Caco-2 (cell line): ENCODE data around the gene ENDOV. TPM values are rescaled to one million over a fixed set of nuclear protein-coding genes. Genes with fewer than 3 reads are reported as not detected.
"Not testable (repeated sequence)": the region's sequence is repeated elsewhere in the genome, so short reads cannot be mapped to it uniquely, and the experiment has no call there.

ENCODE experiments used
- BruUV-seq: library from RNA; stranded (reverse); fragments of 400-500 nt; replicated peaks from 2 replicates; lab custom pipeline; 2021; lab: Mats Ljungman, UMichigan
- CTCF ChIA-PET: fragments of 300-600 bp; sonication (Branson Sonifier 250); formaldehyde crosslinking; loops from one replicate; lab custom pipeline; 2022; ENCODE audit warnings: antibody characterized with exemption; lab: Charles Lee
- POLR2A ChIA-PET: fragments of 300-600 bp; sonication (Branson Sonifier 250); formaldehyde crosslinking; loops from one replicate; lab custom pipeline; 2022; ENCODE audit warnings: antibody characterized with exemption; lab: Charles Lee
- DNase-seq, 2 experiments: peaks; one replicate each; pipeline versions ENCODE4 v3.0.0 to v3.0.0-alpha.2; 2020 to 2022
- H3K27me3 ChIP-seq: replicated peaks from 2 replicates; pipeline ENCODE4 v1.6.0; 2011; ENCODE audit warnings: low read length; ENCODE audit not compliant: control insufficient read depth, insufficient read depth
- H3K36me3 ChIP-seq: 2 replicates; pipeline ENCODE4 v1.5.1; 2011; ENCODE audit warnings: low read length; ENCODE audit not compliant: control insufficient read depth, insufficient read depth
- H3K4me1 ChIP-seq: fragments of 250-450 bp; sonication (Bioruptor Pico); 2 replicates; pipeline ENCODE4 v1.5.1; 2020; ENCODE audit warnings: mild to moderate bottlenecking
- H3K4me3 ChIP-seq: 2 replicates; pipeline ENCODE4 v1.5.1; 2011; ENCODE audit warnings: low read depth, mild to moderate bottlenecking, control low read depth, low read length
- H3K9me3 ChIP-seq: fragments of 250-450 bp; sonication (Bioruptor Pico); 2 replicates; pipeline ENCODE4 v1.5.1; 2020; ENCODE audit warnings: mild to moderate bottlenecking, moderate library complexity
- H3K27ac Mint-ChIP-seq: one replicate; pipeline ENCODE4 v1.8.0; 2022; ENCODE audit warnings: mixed read lengths; ENCODE audit not compliant: unreplicated experiment
- H3K27me3 Mint-ChIP-seq: one replicate; pipeline ENCODE4 v1.8.0; 2022; ENCODE audit warnings: mixed read lengths; ENCODE audit not compliant: insufficient read depth, unreplicated experiment
- H3K36me3 Mint-ChIP-seq: one replicate; pipeline ENCODE4 v1.8.0; 2022; ENCODE audit warnings: mild to moderate bottlenecking, mixed read lengths; ENCODE audit not compliant: insufficient read depth, unreplicated experiment
- H3K4me1 Mint-ChIP-seq: one replicate; pipeline ENCODE4 v1.8.0; 2022; ENCODE audit warnings: low read depth, mixed read lengths; ENCODE audit not compliant: unreplicated experiment
- H3K4me3 Mint-ChIP-seq: one replicate; pipeline ENCODE4 v1.8.0; 2022; ENCODE audit warnings: mild to moderate bottlenecking, moderate library complexity, mixed read lengths; ENCODE audit not compliant: unreplicated experiment
- H3K9me3 Mint-ChIP-seq: one replicate; pipeline ENCODE4 v1.8.0; 2022; ENCODE audit warnings: mixed read lengths; ENCODE audit not compliant: unreplicated experiment
- intact Hi-C: fragments of 100-400 bp; cut with micrococcal nuclease; formaldehyde crosslinking; loops from one replicate; pipeline ENCODE4 v1.10.0; 2022; ENCODE audit not compliant: unreplicated experiment
- total RNA-seq: library from RNA; stranded (reverse); gene quantifications from 2 replicates; pipeline ENCODE4 v1.2.3, GENCODE V29; 2022
- TF ChIP-seq, protein P1 (sequence below), 2 experiments: fragments of 200-600 bp in 1 of 2; IDR thresholded peaks; 1 replicate in 1 of 2; 2 replicates in 1 of 2; pipeline versions ENCODE4 v1.5.1 to v1.8.0; 2011 to 2022; ENCODE audit warnings: antibody characterized with exemption in 1 of 2, control low read depth in 1 of 2, inconsistent platforms in 1 of 2, low read depth in 1 of 2, low read length in 1 of 2, mild to moderate bottlenecking in 1 of 2, moderate library complexity in 1 of 2; ENCODE audit not compliant: insufficient read depth in 1 of 2, severe bottlenecking in 1 of 2, unreplicated experiment in 1 of 2

The ENDOV gene
- total RNA-seq, 1 experiment from 2014 or later: 21.5 TPM

DNA sequence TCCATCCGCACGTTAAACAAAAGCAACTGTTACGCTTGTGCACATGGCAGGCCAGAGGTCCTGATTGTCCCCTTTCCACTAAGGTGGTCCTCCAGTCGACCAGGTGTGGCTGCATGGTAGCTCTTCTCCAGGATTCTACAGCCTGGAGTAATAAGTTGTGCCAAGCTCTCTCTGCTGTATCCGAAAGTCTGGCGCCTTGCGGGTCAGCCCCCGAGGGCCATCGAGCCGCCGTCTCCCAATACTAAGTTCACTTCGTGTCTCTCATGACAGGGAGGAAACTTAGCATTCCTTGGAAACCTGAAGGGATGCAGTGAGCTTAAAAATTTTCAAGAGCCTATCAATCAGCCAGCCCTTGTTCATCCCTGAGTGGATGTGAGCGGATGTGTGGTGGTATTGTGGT, 5.3 kb upstream of the ENDOV start:
- Histone ChIP-seq H3K4me1 (peaks cover 11% of the 10 kb centered on the region), H3K27me3 (no peaks in the 10 kb centered on the region), H3K36me3 (no peaks in the 10 kb centered on the region), H3K4me3 (no peak overlapping the region), H3K9me3 (no peaks in the 10 kb centered on the region)
- no peak overlapping the region for H3K4me3 Mint-ChIP-seq
- ChIA-PET CTCF (no interaction called here), POLR2A (no interaction called here)
- intact Hi-C loops: no loop called here
- no TSS peak for BruUV-seq
- no peaks in the 10 kb centered on the region for H3K9me3 Mint-ChIP-seq
- H3K36me3 Mint-ChIP-seq: peaks cover 6% of the 10 kb centered on the region
- H3K4me1 Mint-ChIP-seq: peaks cover 13% of the 10 kb centered on the region
- H3K27me3 Mint-ChIP-seq: peaks cover 9% of the 10 kb centered on the region
- H3K27ac Mint-ChIP-seq: no peak overlapping the region
- TF ChIP-seq, protein P1, sequence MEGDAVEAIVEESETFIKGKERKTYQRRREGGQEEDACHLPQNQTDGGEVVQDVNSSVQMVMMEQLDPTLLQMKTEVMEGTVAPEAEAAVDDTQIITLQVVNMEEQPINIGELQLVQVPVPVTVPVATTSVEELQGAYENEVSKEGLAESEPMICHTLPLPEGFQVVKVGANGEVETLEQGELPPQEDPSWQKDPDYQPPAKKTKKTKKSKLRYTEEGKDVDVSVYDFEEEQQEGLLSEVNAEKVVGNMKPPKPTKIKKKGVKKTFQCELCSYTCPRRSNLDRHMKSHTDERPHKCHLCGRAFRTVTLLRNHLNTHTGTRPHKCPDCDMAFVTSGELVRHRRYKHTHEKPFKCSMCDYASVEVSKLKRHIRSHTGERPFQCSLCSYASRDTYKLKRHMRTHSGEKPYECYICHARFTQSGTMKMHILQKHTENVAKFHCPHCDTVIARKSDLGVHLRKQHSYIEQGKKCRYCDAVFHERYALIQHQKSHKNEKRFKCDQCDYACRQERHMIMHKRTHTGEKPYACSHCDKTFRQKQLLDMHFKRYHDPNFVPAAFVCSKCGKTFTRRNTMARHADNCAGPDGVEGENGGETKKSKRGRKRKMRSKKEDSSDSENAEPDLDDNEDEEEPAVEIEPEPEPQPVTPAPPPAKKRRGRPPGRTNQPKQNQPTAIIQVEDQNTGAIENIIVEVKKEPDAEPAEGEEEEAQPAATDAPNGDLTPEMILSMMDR (IDR thresholded peaks at IDR 0.05; ENCODE audit: insufficient read depth in 1 of 2, low read depth in 1 of 2, low read length in 1 of 2, severe bottlenecking in 1 of 2, unreplicated experiment in 1 of 2): no peak
- no peak for DNase-seq

DNA sequence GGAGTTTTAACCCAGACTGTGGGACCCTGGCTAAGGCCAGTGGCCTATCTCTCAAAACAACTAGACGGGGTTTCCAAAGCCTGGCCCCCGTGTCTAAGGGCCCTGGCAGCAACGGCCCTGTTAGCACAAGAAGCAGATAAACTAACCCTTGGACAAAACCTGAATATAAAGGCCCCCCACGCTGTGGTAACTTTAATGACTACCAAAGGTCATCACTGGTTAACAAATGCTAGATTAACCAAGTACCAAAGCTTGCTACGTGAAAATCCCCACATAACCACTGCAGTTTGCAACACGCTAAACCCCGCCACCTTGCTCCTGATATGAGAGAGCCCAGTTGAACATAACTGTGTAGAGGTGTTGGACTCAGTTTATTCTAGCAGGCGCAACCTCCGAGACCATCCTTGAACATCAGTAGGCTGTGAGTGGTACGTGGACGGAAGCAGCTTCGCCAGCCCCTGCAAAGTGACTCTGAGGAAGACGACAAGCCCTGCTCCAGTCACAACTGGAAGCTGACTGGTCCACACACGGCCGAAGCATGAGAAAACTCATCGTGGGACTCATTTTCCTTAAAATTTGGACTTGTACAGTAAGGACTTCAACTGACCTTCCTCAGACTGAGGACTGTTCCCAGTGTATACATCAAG, 4.4 kb upstream of the ENDOV start:
- H3K36me3 ChIP-seq, intact Hi-C loops, H3K27me3 ChIP-seq, POLR2A ChIA-PET, H3K4me3 Mint-ChIP-seq, H3K4me3 ChIP-seq, DNase-seq, H3K9me3 Mint-ChIP-seq, H3K9me3 ChIP-seq, BruUV-seq, H3K27ac Mint-ChIP-seq, CTCF ChIA-PET, H3K27me3 Mint-ChIP-seq: not testable (repeated sequence)
- Mint-ChIP-seq H3K36me3 (peaks cover 15% of the 10 kb centered on the region), H3K4me1 (peaks cover 13% of the 10 kb centered on the region)
- H3K4me1 ChIP-seq: peaks cover 11% of the 10 kb centered on the region

DNA sequence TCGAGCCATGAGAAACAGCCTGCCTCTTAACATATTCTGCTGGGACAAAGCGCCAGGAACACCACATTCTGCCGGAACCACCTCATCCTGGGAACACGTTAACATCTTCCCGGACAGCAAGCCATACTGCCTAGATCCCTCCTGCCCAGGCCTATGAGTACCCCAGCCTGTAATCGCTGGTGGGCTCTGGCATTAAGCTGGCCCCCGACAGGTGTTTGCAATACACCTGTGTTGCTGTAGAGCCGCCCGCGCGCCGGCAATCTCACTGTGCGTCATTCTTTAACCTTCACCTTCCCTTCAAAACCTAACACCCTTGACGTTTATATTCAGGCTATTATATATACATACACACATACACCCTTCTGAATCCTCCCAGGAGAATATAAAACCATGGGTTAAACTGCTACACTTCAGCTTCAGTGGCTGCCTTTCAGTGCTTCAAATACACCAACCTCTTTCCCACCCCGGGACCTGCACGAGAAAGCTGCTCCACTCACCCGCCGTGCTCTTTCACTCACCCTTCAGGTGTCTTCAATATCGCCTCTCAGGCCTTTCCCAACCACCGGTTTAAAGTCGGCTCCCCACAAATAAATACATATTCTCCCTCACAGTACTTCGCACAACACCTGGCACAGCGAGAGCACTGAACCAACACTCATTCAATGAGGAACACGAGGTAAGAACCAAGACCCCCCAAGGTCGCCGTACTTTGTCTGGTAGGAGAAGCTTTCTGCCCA, 1.0 kb upstream of the ENDOV start:
- H3K27me3 ChIP-seq: no peaks in the 10 kb centered on the region
- ChIA-PET CTCF (interaction anchor here (1.0 to 1.1 kb wide), 2 partner anchors 11 to 312 kb away, joined by 3 read pairs; partner anchors contain the start of gene GAA), POLR2A (interaction anchor here (0.7 kb wide), 1 partner anchor 41 kb away, joined by 3 read pairs; no protein-coding TSS in a partner anchor)
- Mint-ChIP-seq H3K9me3 (no peaks in the 10 kb centered on the region), H3K27ac (peak overlapping the region; percentile 90), H3K4me3 (peak overlapping the region; percentile 74), H3K36me3 (peaks cover 16% of the 10 kb centered on the region), H3K4me1 (peaks cover 13% of the 10 kb centered on the region), H3K27me3 (peaks cover 9% of the 10 kb centered on the region)
- H3K36me3 ChIP-seq: no peaks in the 10 kb centered on the region
- TF ChIP-seq, protein P1 (IDR thresholded peaks at IDR 0.05; ENCODE audit: insufficient read depth in 1 of 2, low read depth in 1 of 2, low read length in 1 of 2, severe bottlenecking in 1 of 2, unreplicated experiment in 1 of 2): no peak
- intact Hi-C loops: no loop called here
- peaks cover 6% of the 10 kb centered on the region; the same call in 1 of the 2 replicates for H3K4me1 ChIP-seq
- peak overlapping the region; percentile 85 for H3K4me3 ChIP-seq
- TSS peak; percentile 25 for BruUV-seq
- no peak for DNase-seq
- no peaks in the 10 kb centered on the region for H3K9me3 ChIP-seq
